Astrocyte (in vitro differentiated cells and primary cell): ENCODE data around the gene SF3B3.

Experiments used
- EZH2 ChIP-seq: IDR thresholded peaks from 2 replicates; pipeline ENCODE4 v1.6.1; 2012; ENCODE audit warnings: mild to moderate bottlenecking, low read length, inconsistent platforms; ENCODE audit not compliant: insufficient read depth
- TF ChIP-seq, protein P1 (sequence below): IDR thresholded peaks from 2 replicates; pipeline ENCODE4 v1.5.1; 2011; ENCODE audit warnings: low read depth, mild to moderate bottlenecking, inconsistent platforms, low read length, moderate library complexity; ENCODE audit not compliant: insufficient read depth

GRCh38 chr16:70496513-70496912 lies 27.1 kb upstream of the SF3B3 start:
- TF ChIP-seq, protein P1, sequence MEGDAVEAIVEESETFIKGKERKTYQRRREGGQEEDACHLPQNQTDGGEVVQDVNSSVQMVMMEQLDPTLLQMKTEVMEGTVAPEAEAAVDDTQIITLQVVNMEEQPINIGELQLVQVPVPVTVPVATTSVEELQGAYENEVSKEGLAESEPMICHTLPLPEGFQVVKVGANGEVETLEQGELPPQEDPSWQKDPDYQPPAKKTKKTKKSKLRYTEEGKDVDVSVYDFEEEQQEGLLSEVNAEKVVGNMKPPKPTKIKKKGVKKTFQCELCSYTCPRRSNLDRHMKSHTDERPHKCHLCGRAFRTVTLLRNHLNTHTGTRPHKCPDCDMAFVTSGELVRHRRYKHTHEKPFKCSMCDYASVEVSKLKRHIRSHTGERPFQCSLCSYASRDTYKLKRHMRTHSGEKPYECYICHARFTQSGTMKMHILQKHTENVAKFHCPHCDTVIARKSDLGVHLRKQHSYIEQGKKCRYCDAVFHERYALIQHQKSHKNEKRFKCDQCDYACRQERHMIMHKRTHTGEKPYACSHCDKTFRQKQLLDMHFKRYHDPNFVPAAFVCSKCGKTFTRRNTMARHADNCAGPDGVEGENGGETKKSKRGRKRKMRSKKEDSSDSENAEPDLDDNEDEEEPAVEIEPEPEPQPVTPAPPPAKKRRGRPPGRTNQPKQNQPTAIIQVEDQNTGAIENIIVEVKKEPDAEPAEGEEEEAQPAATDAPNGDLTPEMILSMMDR = no peak
- TF ChIP-seq EZH2 = no peak
